HepG2 (cell line): Measurements from ENCODE around the gene FAM83C. TPM values are rescaled to one million over a fixed set of nuclear protein-coding genes. Genes with fewer than 3 reads are reported as not detected.

Source experiments
- ETV5 ChIP-seq: IDR thresholded peaks from 2 replicates; pipeline ENCODE4 v1.6.1; 2018; ENCODE audit warnings: missing biosample characterization, missing genetic modification reagents, inconsistent platforms, borderline replicate concordance
- IRF2 ChIP-seq: IDR thresholded peaks from 2 replicates; pipeline ENCODE4 v1.6.1; 2018; ENCODE audit warnings: missing genetic modification reagents, missing compliant biosample characterization
- JUN ChIP-seq: sonication (generic); formaldehyde crosslinking; IDR thresholded peaks from 2 replicates; pipeline ENCODE4 v1.4.0; 2020; ENCODE audit warnings: mild to moderate bottlenecking, missing genetic modification reagents
- KLF11 ChIP-seq: IDR thresholded peaks from 2 replicates; pipeline ENCODE4 v1.6.1; 2016; ENCODE audit warnings: missing compliant biosample characterization
- KLF15 ChIP-seq: sonication (generic); formaldehyde crosslinking; IDR thresholded peaks from 2 replicates; pipeline ENCODE4 v1.8.1; 2023; ENCODE audit warnings: borderline replicate concordance, mild to moderate bottlenecking, inconsistent platforms, missing genetic modification reagents, mixed read lengths
- LCORL ChIP-seq, 2 experiments: fragments of 450-650 bp in 1 of 2; sonication (generic) in 1 of 2; formaldehyde crosslinking in 1 of 2; IDR thresholded peaks; 2 replicates each; pipeline versions ENCODE4 v1.5.0 to v1.6.1; 2017 to 2020; ENCODE audit warnings: antibody characterized with exemption in 1 of 2, missing genetic modification reagents in 1 of 2
- MBD4 ChIP-seq: IDR thresholded peaks from 2 replicates; pipeline ENCODE4 v1.6.1; 2012; ENCODE audit warnings: low read length, inconsistent platforms, borderline replicate concordance
- MBNL3 ChIP-seq: fragments of 250-450 bp; sonication (Bioruptor Pico); conservative IDR thresholded peaks from 2 replicates; pipeline ENCODE4 v1.8.0; 2022; ENCODE audit warnings: mild to moderate bottlenecking, inconsistent platforms
- MIER3 ChIP-seq: IDR thresholded peaks from 2 replicates; pipeline ENCODE4 v1.6.1; 2016; ENCODE audit warnings: missing compliant biosample characterization, borderline replicate concordance
- MIXL1 ChIP-seq: IDR thresholded peaks from 2 replicates; pipeline ENCODE4 v1.6.1; 2016
- PAF1 ChIP-seq: IDR thresholded peaks from 2 replicates; pipeline ENCODE4 v1.6.1; 2016; ENCODE audit warnings: missing genetic modification reagents, missing compliant biosample characterization
- RAD51 ChIP-seq: fragments of 450-650 bp; IDR thresholded peaks from 2 replicates; pipeline ENCODE4 v1.6.1; 2016; ENCODE audit warnings: borderline replicate concordance
- RXRA ChIP-seq: sonication (generic); formaldehyde crosslinking; IDR thresholded peaks from 2 replicates; pipeline ENCODE4 v1.5.1; 2020; ENCODE audit warnings: missing genetic modification reagents
- SMAD9 ChIP-seq: sonication (generic); formaldehyde crosslinking; IDR thresholded peaks from 2 replicates; pipeline ENCODE4 v1.5.1; 2020; ENCODE audit warnings: mild to moderate bottlenecking, missing genetic modification reagents
- SP140L ChIP-seq: sonication (generic); formaldehyde crosslinking; IDR thresholded peaks from 2 replicates; pipeline ENCODE4 v1.4.0; 2020; ENCODE audit warnings: missing genetic modification reagents, borderline replicate concordance
- TBX2 ChIP-seq: sonication (generic); formaldehyde crosslinking; IDR thresholded peaks from 2 replicates; pipeline ENCODE4 v1.5.0; 2020; ENCODE audit warnings: missing genetic modification reagents, mild to moderate bottlenecking, borderline replicate concordance
- TERF1 ChIP-seq: sonication (generic); formaldehyde crosslinking; IDR thresholded peaks from 2 replicates; pipeline ENCODE4 v1.8.0; 2022; ENCODE audit warnings: mild to moderate bottlenecking, missing genetic modification reagents, moderate library complexity
- TP53 ChIP-seq: sonication (generic); formaldehyde crosslinking; conservative IDR thresholded peaks from 2 replicates; pipeline ENCODE4 v1.4.0; 2020; ENCODE audit warnings: missing genetic modification reagents
- ZBTB1 ChIP-seq: sonication (generic); formaldehyde crosslinking; IDR thresholded peaks from 2 replicates; pipeline ENCODE4 v1.4.0; 2020; ENCODE audit warnings: missing genetic modification reagents, borderline replicate concordance
- ZFAT ChIP-seq: sonication (generic); formaldehyde crosslinking; conservative IDR thresholded peaks from 2 replicates; pipeline ENCODE4 v1.8.1; 2023; ENCODE audit warnings: missing genetic modification reagents, inconsistent platforms
- ZNF143 ChIP-seq: sonication (generic); formaldehyde crosslinking; IDR thresholded peaks from 2 replicates; pipeline ENCODE4 v1.4.0; 2020; ENCODE audit warnings: missing genetic modification reagents
- ZNF431 ChIP-seq: sonication (generic); formaldehyde crosslinking; IDR thresholded peaks from 2 replicates; pipeline ENCODE4 v1.9.0; 2022; ENCODE audit warnings: missing genetic modification reagents, low read depth, mild to moderate bottlenecking, borderline replicate concordance
- ZNF510 ChIP-seq: sonication (generic); formaldehyde crosslinking; IDR thresholded peaks from 2 replicates; pipeline ENCODE4 v1.4.0; 2020; ENCODE audit warnings: low read depth, mild to moderate bottlenecking, missing genetic modification reagents
- ZNF547 ChIP-seq: sonication (generic); formaldehyde crosslinking; IDR thresholded peaks from 2 replicates; pipeline ENCODE4 v1.5.1; 2020; ENCODE audit warnings: mild to moderate bottlenecking, missing genetic modification reagents
- ZNF704 ChIP-seq: sonication (generic); formaldehyde crosslinking; IDR thresholded peaks from 2 replicates; pipeline ENCODE4 v1.8.1; 2023; ENCODE audit warnings: mild to moderate bottlenecking, inconsistent platforms, moderate library complexity, missing genetic modification reagents, borderline replicate concordance
- polyA plus RNA-seq, 8 experiments: library from polyadenylated mRNA; depleted of rRNA in 3 of 8; stranded (reverse) in 7 of 8; unstranded in 1 of 8; fragments of >200 nt; fragmentation: Illumina TruSeq in 4 of 8; extraction: Trizol in 4 of 8; gene quantifications; 2 replicates each; pipeline versions ENCODE4 v1.2.1 to v1.2.3, GENCODE V29; 2011 to 2016; ENCODE audit warnings: low read depth in 4 of 8, missing spikeins in 1 of 8, mixed read lengths in 1 of 8; ENCODE audit not compliant: insufficient read depth in 1 of 8
- total RNA-seq, 5 experiments: library from RNA; depleted of rRNA; stranded (reverse); fragments of >200 nt; fragmentation: Illumina TruSeq; extraction: Trizol; gene quantifications; 2 replicates each; pipeline ENCODE4 v1.2.3, GENCODE V29; 2016; ENCODE audit warnings: low read depth in 1 of 5
- TF ChIP-seq, protein P1 (sequence below): sonication (generic); formaldehyde crosslinking; IDR thresholded peaks from 2 replicates; pipeline ENCODE4 v1.4.0; 2020; ENCODE audit warnings: missing genetic modification reagents; ENCODE audit errors: not compliant biosample characterization
- TF ChIP-seq, protein P2 (sequence below): sonication (generic); formaldehyde crosslinking; IDR thresholded peaks from 2 replicates; pipeline ENCODE4 v1.8.1; 2023; ENCODE audit warnings: mild to moderate bottlenecking, moderate library complexity, missing genetic modification reagents

Gene FAM83C
- total and polyA plus RNA-seq, 2 of the 13 experiments (the other 11 are each of a cell fraction or from before 2014, with no cell fraction given) = 0.04 TPM; not detected in 1

DNA sequence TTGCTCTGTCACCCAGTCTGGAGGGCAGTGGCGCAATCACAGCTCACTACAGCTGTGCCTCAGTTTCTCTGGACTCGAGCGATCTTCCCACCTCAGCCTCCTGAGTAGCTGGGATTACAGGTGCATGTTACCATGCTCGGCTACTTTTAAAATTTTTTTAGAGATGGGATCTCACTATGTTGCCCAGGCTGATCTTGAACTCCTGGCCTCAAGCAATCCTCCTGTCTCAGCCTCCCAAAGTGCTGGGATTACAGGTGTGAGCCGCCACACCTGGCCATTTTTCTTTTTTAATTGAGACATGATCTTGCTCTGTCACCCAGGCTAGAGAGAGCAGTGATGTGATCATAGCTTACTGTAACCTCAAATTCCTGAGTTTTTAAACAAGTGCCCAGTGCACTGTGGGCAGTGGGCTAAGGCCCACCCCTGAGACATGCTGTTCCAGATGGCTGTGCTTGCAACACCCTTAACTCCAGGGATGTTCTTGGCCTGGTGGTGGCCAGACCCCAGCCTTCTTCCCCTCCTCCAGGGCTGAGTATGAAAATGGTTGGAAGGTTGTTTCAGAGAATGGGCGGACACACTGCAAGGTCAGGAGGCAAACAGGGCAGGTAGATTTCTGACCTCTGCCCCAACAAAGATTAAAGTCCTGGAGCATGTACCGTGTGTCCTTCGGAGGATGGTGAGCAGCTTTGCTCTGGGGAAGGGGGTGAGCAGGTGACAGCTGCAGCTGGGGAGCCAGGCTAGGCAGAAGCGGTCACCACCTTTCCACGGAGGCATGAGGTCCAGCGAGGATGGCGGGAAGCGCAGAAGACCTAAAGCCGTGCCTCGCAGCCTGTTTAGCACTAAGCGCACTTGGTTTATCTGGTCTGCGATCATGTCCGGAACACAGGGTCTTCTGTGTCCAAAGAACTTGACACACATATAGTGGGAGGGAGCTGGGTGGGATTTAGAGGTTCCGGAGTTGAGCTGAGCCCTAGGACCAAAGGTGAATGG lies 1.4 kb upstream of the FAM83C start (continued):
- TF ChIP-seq, protein P1, sequence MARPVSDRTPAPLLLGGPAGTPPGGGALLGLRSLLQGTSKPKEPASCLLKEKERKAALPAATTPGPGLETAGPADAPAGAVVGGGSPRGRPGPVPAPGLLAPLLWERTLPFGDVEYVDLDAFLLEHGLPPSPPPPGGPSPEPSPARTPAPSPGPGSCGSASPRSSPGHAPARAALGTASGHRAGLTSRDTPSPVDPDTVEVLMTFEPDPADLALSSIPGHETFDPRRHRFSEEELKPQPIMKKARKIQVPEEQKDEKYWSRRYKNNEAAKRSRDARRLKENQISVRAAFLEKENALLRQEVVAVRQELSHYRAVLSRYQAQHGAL (CRISPR knock-in tag) = no peak
- peak; percentile 40 for TF ChIP-seq RXRA (CRISPR knock-in tag)
- TF ChIP-seq KLF15 = no peak
- 0 out of 2 replicates have a peak, but pooled peaks have one; percentile 62 for TF ChIP-seq MBNL3 (CRISPR knock-in tag)
- no peak for TF ChIP-seq ZFAT (CRISPR knock-in tag)
- TF ChIP-seq ZNF510 (CRISPR knock-in tag) = no peak
- no peak for TF ChIP-seq RAD51
- TF ChIP-seq SMAD9 (CRISPR knock-in tag) = no peak
- no peak for TF ChIP-seq TP53
- TF ChIP-seq ZNF547 (CRISPR knock-in tag) = peak; percentile 54; the same call in 1 of the 2 replicates
- no peak for TF ChIP-seq ZBTB1 (CRISPR knock-in tag)
- no peak for TF ChIP-seq JUN (CRISPR knock-in tag)
- TF ChIP-seq ZNF704 = no peak
- no peak; the same call in 1 of the 2 replicates for TF ChIP-seq ETV5
- peak; percentile 8 for TF ChIP-seq TBX2 (CRISPR knock-in tag)
- TF ChIP-seq, protein P2, sequence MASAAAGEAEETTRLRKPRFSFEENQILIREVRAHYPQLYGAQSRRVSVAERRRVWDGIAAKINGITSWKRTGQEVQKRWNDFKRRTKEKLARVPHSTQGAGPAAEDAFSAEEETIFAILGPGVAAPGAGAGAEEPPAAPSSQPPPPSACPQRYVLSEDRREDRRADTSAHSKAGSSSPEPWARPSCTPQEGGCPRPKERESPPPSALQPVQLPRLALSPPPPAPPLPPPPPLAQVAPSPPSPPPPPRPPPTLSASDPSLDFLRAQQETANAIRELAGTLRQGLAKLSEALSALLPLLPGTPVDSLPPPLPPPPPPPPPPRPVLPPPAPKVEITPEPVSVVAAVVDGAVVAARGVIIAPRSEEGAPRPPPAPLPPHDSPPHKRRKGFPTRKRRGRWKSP (CRISPR knock-in tag) = no peak; the same call in 1 of the 2 replicates
- peak; percentile 9; the same call in 1 of the 2 replicates for TF ChIP-seq MIXL1
- TF ChIP-seq MIER3 = no peak
- TF ChIP-seq PAF1 = no peak
- TF ChIP-seq ZNF143 (CRISPR knock-in tag) = no peak
- TF ChIP-seq SP140L (CRISPR knock-in tag) = no peak
- TF ChIP-seq MBD4 = no peak
- TF ChIP-seq TERF1 (CRISPR knock-in tag) = no peak
- TF ChIP-seq ZNF431 (CRISPR knock-in tag) = 0 out of 2 replicates have a peak, but pooled peaks have one; percentile 56
- no peak for TF ChIP-seq KLF11 (CRISPR knock-in tag)
- TF ChIP-seq IRF2 (CRISPR knock-in tag) = no peak
- no peak for TF ChIP-seq LCORL (IDR thresholded peaks at IDR 0.05)
- TF ChIP-seq LCORL (CRISPR knock-in tag; IDR thresholded peaks at IDR 0.05) = no peak
